ENCODE measurements around the gene APOA1. TPM values are rescaled to one million over a fixed set of nuclear protein-coding genes. Genes with fewer than 3 reads are reported as not detected.
A peak's percentile ranks its signal among the peaks of the same experiment; 100 is the strongest.

APOA1 gene
- total and polyA plus RNA-seq, 2 of the 4 experiments (the other 2 are of a cell fraction): 0.18 to 0.89 TPM

- in situ Hi-C loops (cut with MboI; ENCODE audit: low sequenced_read_pairs): no loop called here
- Histone ChIP-seq H2AK9ac (replicated peaks; ENCODE audit: low read depth, low read length, poor library complexity) (no peak overlapping the region), H3K18ac (ENCODE audit: low read depth, low read length) (no peak overlapping the region), H3K36me3 (ENCODE audit: control insufficient read depth, insufficient read depth, low read length) (no peaks in the 10 kb centered on the region), H3K9ac (ENCODE audit: low read depth, low read length) (no peak overlapping the region), H3K9me1 (ENCODE audit: insufficient read depth, low read length) (no peaks in the 10 kb centered on the region), H2AK5ac (ENCODE audit: low read depth, low read length) (no peak overlapping the region), H3K27ac (ENCODE audit: insufficient read depth, low read length) (no peak overlapping the region), H3K4me3 (ENCODE audit: insufficient read depth, low read depth, low read length) (no peak overlapping the region), H3K9me3 (ENCODE audit: control insufficient read depth, insufficient read depth, low read length) (no peaks in the 10 kb centered on the region), H3K4me2 (ENCODE audit: low read depth, low read length) (no peak overlapping the region), H3K23ac (ENCODE audit: low read depth, low read length) (no peak overlapping the region), H4K91ac (ENCODE audit: insufficient read depth, low read depth, low read length) (no peak overlapping the region), H4K5ac (ENCODE audit: low read depth, low read length) (no peak overlapping the region), H2BK15ac (ENCODE audit: low read depth, low read length) (no peak overlapping the region), H3K14ac (replicated peaks; ENCODE audit: low read depth, low read length) (no peak overlapping the region), H4K20me1 (ENCODE audit: insufficient read depth, low read length) (no peaks in the 10 kb centered on the region), H3K56ac (ENCODE audit: extremely low read depth, insufficient read depth, low read length) (no peak overlapping the region), H2BK5ac (ENCODE audit: low read depth, low read length, poor library complexity, severe bottlenecking) (no peak overlapping the region), H2AFZ (replicated peaks; ENCODE audit: low read length, poor library complexity) (peak overlapping the region; percentile 23), H2BK20ac (ENCODE audit: low read depth, low read length) (no peak overlapping the region), H4K8ac (ENCODE audit: low read depth in 2 of 2, low read length in 2 of 2) (no peak overlapping the region), H2BK120ac (ENCODE audit: low read depth, low read length) (no peak overlapping the region), H3K79me1 (ENCODE audit: low read depth in 1 of 2, low read length in 2 of 2) (no peaks in the 10 kb centered on the region), H3K27me3 (ENCODE audit: control insufficient read depth, insufficient read depth, low read length) (peaks cover 19% of the 10 kb centered on the region; the same call in 1 of the 2 replicates), H3K4me1 (ENCODE audit: control insufficient read depth, insufficient read depth, low read length) (peaks cover 4% of the 10 kb centered on the region; the same call in 1 of the 2 replicates), H3K4ac (ENCODE audit: low read depth, low read length) (no peak overlapping the region)
- no peak for DNase-seq
- ChIA-PET POLR2A (ENCODE audit: unreplicated experiment) (no interaction called here), CTCF (no interaction called here)
- ATAC-seq (ENCODE audit: low read depth): no peak
- TF ChIP-seq RAD21 (IDR thresholded peaks at IDR 0.05; ENCODE audit: low read length) (no peak), MAFK (IDR thresholded peaks at IDR 0.05; ENCODE audit: low read depth, low read length) (no peak), NFE2L2 (IDR thresholded peaks at IDR 0.05; ENCODE audit: low read depth, low read length) (no peak), MAZ (IDR thresholded peaks at IDR 0.05; ENCODE audit: borderline replicate concordance, low read depth, low read length) (no peak), RCOR1 (IDR thresholded peaks at IDR 0.05; ENCODE audit: insufficient replicate concordance, low read length) (no peak), FOS (IDR thresholded peaks at IDR 0.05; ENCODE audit: low read depth, low read length) (no peak), POLR2A (IDR thresholded peaks at IDR 0.05; ENCODE audit: low read depth, low read length) (no peak), RFX5 (IDR thresholded peaks at IDR 0.05; ENCODE audit: low read depth, low read length) (no peak), CHD1 (IDR thresholded peaks at IDR 0.05; ENCODE audit: low read depth, low read length) (no peak)
- TF ChIP-seq, protein P1, sequence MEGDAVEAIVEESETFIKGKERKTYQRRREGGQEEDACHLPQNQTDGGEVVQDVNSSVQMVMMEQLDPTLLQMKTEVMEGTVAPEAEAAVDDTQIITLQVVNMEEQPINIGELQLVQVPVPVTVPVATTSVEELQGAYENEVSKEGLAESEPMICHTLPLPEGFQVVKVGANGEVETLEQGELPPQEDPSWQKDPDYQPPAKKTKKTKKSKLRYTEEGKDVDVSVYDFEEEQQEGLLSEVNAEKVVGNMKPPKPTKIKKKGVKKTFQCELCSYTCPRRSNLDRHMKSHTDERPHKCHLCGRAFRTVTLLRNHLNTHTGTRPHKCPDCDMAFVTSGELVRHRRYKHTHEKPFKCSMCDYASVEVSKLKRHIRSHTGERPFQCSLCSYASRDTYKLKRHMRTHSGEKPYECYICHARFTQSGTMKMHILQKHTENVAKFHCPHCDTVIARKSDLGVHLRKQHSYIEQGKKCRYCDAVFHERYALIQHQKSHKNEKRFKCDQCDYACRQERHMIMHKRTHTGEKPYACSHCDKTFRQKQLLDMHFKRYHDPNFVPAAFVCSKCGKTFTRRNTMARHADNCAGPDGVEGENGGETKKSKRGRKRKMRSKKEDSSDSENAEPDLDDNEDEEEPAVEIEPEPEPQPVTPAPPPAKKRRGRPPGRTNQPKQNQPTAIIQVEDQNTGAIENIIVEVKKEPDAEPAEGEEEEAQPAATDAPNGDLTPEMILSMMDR (conservative IDR thresholded peaks at IDR 0.05; ENCODE audit: low read depth, low read length): no peak
- TF ChIP-seq, protein P2, sequence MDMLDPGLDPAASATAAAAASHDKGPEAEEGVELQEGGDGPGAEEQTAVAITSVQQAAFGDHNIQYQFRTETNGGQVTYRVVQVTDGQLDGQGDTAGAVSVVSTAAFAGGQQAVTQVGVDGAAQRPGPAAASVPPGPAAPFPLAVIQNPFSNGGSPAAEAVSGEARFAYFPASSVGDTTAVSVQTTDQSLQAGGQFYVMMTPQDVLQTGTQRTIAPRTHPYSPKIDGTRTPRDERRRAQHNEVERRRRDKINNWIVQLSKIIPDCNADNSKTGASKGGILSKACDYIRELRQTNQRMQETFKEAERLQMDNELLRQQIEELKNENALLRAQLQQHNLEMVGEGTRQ (IDR thresholded peaks at IDR 0.05; ENCODE audit: low read depth, low read length): no peak
- intact Hi-C loops (cut with micrococcal nuclease): no loop called here
- dilution Hi-C loops (cut with HindIII; ENCODE audit: low sequenced_read_pairs, unreplicated experiment): no loop called here
- BruUV-seq (replicated peaks): no TSS peak
- WGBS, 2 experiments (ENCODE audit: extremely low coverage in 2 of 2, insufficient read length in 1 of 2): 81% methylated on average over 9 of the region's 22 CpGs; no CpG with 5 or more reads in 1 of the 2 experiments
Observed at GRCh38 chr11:116825854-116826750, 11.3 kb downstream of the APOA1 start.

All from IMR-90 (cell line).